GM12891 (cell line): ENCODE results near the gene KRTAP27-1.

Source experiments
- DNase-seq: peaks from one replicate; pipeline ENCODE4 v3.0.0; 2011; ENCODE audit warnings: low spot score; ENCODE audit not compliant: insufficient read length
- FAIRE-seq: peaks from 2 replicates; lab custom pipeline; 2011; peaks lifted over from hg19 to GRCh38; lab: Jason Lieb, UNC
- POU2F2 ChIP-seq: IDR thresholded peaks from 2 replicates; pipeline ENCODE4 v1.6.1; 2011; ENCODE audit warnings: low read depth, mild to moderate bottlenecking, control low read depth, low read length, moderate library complexity

KRTAP27-1 gene

GRCh38 chr21:30289215-30289614 lies 48.3 kb downstream of the KRTAP27-1 start, which contains the start of gene KRTAP25-1:
KRTAP25-1 (minus strand) TSS chr21:30289514; CDS start chr21:30289490, 24 bp downstream.
- TF ChIP-seq POU2F2, result no peak
- DNase-seq, result no peak
- FAIRE-seq, result no peak
